Ascending aorta (tissue), 2 donors: Measurements from ENCODE around the gene ATF7. TPM values are rescaled to one million over a fixed set of nuclear protein-coding genes. Genes with fewer than 3 reads are reported as not detected.

ENCODE experiments used
- DNase-seq, 2 donors: peaks; one replicate each; pipeline ENCODE4 v3.0.0-alpha.2; 2019; ENCODE audit warnings: low spot score in 2 of 2
- H3K27ac ChIP-seq, 2 donors: fragments of 200-600 bp; sonication (generic); one replicate each; pipeline ENCODE4 v1.5.1; 2016 to 2017; ENCODE audit warnings: mild to moderate bottlenecking in 1 of 2
- H3K27me3 ChIP-seq: fragments of 200-600 bp; sonication (generic); one replicate; pipeline ENCODE4 v1.5.1; 2017
- H3K36me3 ChIP-seq, 2 donors: fragments of 200-600 bp; sonication (generic); one replicate each; pipeline ENCODE4 v1.5.1; 2016
- H3K4me1 ChIP-seq, 2 donors: fragments of 200-600 bp; sonication (generic); one replicate each; pipeline ENCODE4 v1.5.1; 2016 to 2017; ENCODE audit warnings: mild to moderate bottlenecking in 1 of 2
- H3K4me3 ChIP-seq, 2 donors: fragments of 200-600 bp; sonication (generic); one replicate each; pipeline ENCODE4 v1.5.1; 2016 to 2017; ENCODE audit warnings: mild to moderate bottlenecking in 1 of 2
- H3K9me3 ChIP-seq, 2 donors: fragments of 200-600 bp; sonication (generic); one replicate each; pipeline ENCODE4 v1.5.1; 2016
- intact Hi-C: fragments of 100-400 bp; cut with DNase I; formaldehyde crosslinking; loops from one replicate; pipeline ENCODE4 v1.15.1; 2023
- total RNA-seq: library from RNA; depleted of rRNA; stranded (reverse); fragments of >200 nt; gene quantifications from one replicate; pipeline ENCODE4 v1.1.0, GENCODE V29; 2016
- TF ChIP-seq, protein P1 (sequence below), 3 experiments: fragments of 200-600 bp in 2 of 3; fragments of 450-650 bp in 1 of 3; sonication (generic) in 2 of 3; IDR thresholded peaks; one replicate each; pipeline ENCODE4 v1.5.1; 2016 to 2019; ENCODE audit warnings: antibody characterized with exemption in 3 of 3, mild to moderate bottlenecking in 1 of 3, moderate library complexity in 1 of 3

The ATF7 gene
- total RNA-seq, 1 donor from 2014 or later, result 67.6 TPM

- H3K36me3 ChIP-seq, result peaks cover 2 to 16% of the 10 kb centered on the region in 2 donors
- TF ChIP-seq, protein P1, sequence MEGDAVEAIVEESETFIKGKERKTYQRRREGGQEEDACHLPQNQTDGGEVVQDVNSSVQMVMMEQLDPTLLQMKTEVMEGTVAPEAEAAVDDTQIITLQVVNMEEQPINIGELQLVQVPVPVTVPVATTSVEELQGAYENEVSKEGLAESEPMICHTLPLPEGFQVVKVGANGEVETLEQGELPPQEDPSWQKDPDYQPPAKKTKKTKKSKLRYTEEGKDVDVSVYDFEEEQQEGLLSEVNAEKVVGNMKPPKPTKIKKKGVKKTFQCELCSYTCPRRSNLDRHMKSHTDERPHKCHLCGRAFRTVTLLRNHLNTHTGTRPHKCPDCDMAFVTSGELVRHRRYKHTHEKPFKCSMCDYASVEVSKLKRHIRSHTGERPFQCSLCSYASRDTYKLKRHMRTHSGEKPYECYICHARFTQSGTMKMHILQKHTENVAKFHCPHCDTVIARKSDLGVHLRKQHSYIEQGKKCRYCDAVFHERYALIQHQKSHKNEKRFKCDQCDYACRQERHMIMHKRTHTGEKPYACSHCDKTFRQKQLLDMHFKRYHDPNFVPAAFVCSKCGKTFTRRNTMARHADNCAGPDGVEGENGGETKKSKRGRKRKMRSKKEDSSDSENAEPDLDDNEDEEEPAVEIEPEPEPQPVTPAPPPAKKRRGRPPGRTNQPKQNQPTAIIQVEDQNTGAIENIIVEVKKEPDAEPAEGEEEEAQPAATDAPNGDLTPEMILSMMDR (IDR thresholded peaks at IDR 0.05), result no peak
- no peaks in the 10 kb centered on the region for H3K9me3 ChIP-seq
- peaks cover 31 to 49% of the 10 kb centered on the region in 2 donors for H3K4me1 ChIP-seq
- DNase-seq, result peak in 1 of 2 donors; percentile 61
- peak overlapping the region; percentile 94 to 98 for H3K27ac ChIP-seq
- intact Hi-C loops, result loop anchor here (2.0 to 5.0 kb wide), 2 partner anchors 150 to 456 kb away; no protein-coding TSS in a partner anchor
- H3K27me3 ChIP-seq, result no peaks in the 10 kb centered on the region
- H3K4me3 ChIP-seq, result peak overlapping the region in 1 of 2 donors; percentile 69
These were observed 123.0 kb downstream of the ATF7 start for GRCh38 chr12:53502983-53503728.

GRCh38 chr12:53502331-53502730, 123.9 kb downstream of the ATF7 start:
- Histone ChIP-seq H3K9me3 (no peaks in the 10 kb centered on the region), H3K4me1 (peaks cover 31 to 48% of the 10 kb centered on the region in 2 donors), H3K27me3 (no peaks in the 10 kb centered on the region), H3K27ac (peak overlapping the region; percentile 94 to 98), H3K36me3 (peaks cover 2 to 12% of the 10 kb centered on the region in 2 donors), H3K4me3 (peak overlapping the region; percentile 69 to 74)
- peak in 1 of 2 donors; percentile 67 for DNase-seq
- intact Hi-C loops, result loop anchor here (2.0 to 5.0 kb wide), 2 partner anchors 150 to 455 kb away; no protein-coding TSS in a partner anchor
- TF ChIP-seq, protein P1 (IDR thresholded peaks at IDR 0.05), result no peak

DNA sequence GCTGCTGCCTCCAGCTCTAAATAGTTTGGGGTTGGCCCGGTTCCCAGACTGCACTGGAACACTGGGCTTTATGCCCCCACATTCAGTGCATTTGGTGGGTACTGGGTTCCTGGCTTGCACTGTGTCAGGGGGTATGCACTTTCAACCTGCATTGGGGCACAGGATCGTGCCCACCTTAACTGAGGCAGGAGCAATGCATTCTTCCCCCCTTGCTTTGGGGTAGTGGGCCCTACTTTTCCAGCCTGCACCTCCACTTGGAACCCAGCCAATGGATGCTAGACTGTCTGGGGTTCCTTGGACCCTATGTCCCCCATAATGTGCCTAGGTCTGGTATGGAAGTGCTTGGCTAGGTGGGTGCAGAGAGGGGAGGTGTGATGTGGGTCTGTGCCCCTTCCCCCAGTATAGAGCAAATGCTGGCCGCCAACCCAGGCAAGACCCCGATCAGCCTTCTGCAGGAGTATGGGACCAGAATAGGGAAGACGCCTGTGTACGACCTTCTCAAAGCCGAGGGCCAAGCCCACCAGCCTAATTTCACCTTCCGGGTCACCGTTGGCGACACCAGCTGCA, 124.5 kb downstream of the ATF7 start:
- TF ChIP-seq, protein P1 (IDR thresholded peaks at IDR 0.05), result no peak
- H3K27me3 ChIP-seq, result no peaks in the 10 kb centered on the region
- DNase-seq, result peak in 1 of 2 donors; percentile 63
- H3K36me3 ChIP-seq, result peaks cover 2 to 5% of the 10 kb centered on the region in 2 donors
- no peaks in the 10 kb centered on the region for H3K9me3 ChIP-seq
- peak overlapping the region; percentile 69 to 74 for H3K4me3 ChIP-seq
- intact Hi-C loops, result loop anchor here (2.0 to 5.0 kb wide), 4 partner anchors 61 to 454 kb away; partner anchors contain the start of gene PRR13
- peak overlapping the region; percentile 94 to 98 for H3K27ac ChIP-seq
- peaks cover 28 to 44% of the 10 kb centered on the region in 2 donors for H3K4me1 ChIP-seq

DNA sequence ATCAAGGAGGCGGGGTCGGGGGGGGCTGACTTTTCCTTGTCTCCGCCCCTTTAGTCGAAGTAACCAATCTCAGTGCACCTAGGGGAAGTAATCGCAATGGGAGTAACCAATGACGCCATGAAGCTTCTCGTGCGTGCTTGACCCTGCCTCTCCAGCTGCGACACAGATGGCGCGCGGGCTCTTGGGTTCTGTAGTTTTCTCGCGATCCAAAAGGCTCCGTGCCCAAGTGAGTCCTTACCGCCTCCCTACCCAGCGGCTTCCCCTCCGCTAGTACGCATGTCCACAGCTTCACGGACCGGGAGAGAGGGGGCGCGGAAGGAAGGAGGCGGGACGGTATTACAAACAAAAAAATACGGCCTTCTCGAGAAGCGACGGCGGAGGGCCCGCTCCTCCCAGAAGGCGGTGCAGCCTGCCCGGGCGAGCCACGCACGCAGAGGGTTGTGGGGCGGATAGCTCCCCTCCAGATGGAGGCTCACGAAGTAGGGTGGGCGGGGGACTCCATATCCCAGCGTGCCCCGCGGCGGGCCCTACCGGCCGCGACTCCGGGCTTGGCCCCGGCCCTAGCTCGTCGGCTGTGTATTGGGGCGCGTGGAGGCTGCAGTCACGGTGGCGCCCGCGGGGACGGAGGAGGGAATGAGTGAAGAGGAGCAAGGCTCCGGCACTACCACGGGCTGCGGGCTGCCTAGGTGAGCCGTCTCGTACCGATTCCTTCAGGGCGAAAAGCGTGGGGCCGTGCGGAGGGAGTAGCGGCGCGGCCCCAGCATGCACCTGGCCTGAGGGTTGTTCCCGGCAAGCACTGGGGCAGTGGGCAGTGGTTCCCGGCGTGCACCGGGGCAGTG, 125.2 kb downstream of the ATF7 start, which contains the start of gene TARBP2:
TSS of gene TARBP2 (plus strand) at position 508 of the 839 bp plus-strand sequence. CDS start at position 634, 126 bp downstream.
- Histone ChIP-seq H3K4me3 (peak within 1 kb of the TSS; percentile 69 to 74), H3K36me3 (peaks cover 0 to under 1% of the 10 kb centered on the region in 2 donors), H3K9me3 (no peaks in the 10 kb centered on the region), H3K27me3 (no peaks in the 10 kb centered on the region), H3K4me1 (peaks cover 23 to 38% of the 10 kb centered on the region in 2 donors), H3K27ac (peak within 1 kb of the TSS; percentile 94 to 98)
- TF ChIP-seq, protein P1 (IDR thresholded peaks at IDR 0.05), result no peak
- peak; percentile 98 to 100 for DNase-seq
- intact Hi-C loops, result loop anchor here (1.0 to 5.0 kb wide), 4 partner anchors 49 to 454 kb away; partner anchors contain the start of genes PCBP2 and PRR13
